ENCODE results near the gene POLR1D.

The POLR1D gene, protein sequence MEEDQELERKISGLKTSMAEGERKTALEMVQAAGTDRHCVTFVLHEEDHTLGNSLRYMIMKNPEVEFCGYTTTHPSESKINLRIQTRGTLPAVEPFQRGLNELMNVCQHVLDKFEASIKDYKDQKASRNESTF
- total RNA-seq: 70.3 to 101 (median 77.2) reads per million in 3 experiments

DNA sequence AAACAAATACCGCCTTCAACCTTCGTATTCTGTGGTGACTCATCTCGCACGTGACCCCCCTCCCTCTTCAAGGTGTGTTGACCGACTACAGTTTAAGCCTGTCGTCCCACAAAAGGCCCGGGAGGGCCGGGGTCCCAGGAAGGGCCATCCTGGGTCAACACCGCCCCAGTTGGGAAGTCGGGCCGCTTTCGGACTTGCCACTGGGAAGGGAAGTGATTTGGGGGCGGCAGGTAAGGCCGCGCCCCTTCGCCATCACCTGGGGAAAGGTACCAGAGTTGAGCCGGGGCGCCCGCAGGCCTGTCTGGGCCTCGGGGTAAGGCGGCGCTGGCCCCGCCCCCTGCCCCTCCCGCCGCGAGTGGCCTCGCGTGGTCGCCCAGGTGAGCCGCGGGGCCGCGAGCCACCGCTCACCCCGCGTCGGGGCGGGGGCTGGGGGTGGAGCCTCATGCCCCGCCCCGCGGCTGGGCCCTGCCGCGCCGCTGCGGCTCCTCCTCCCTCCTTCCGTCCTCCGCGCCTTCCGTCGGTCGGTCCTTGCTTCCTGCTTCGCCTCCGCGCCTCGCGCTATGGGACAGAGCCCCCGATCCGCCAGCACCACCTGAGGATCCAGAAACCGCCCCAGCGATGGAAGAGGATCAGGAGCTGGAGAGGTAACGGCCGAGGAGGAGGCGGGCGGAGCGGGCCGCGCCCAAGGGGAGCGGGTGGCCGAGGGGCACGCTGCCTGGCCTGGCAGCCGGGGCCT lies at the start of gene POLR1D:
Gene POLR1D (plus strand): TSS at position 527 of the 736 bp plus-strand sequence. CDS start 92 bp downstream, at position 619.
- peak; percentile 86 for DNase-seq

DNA sequence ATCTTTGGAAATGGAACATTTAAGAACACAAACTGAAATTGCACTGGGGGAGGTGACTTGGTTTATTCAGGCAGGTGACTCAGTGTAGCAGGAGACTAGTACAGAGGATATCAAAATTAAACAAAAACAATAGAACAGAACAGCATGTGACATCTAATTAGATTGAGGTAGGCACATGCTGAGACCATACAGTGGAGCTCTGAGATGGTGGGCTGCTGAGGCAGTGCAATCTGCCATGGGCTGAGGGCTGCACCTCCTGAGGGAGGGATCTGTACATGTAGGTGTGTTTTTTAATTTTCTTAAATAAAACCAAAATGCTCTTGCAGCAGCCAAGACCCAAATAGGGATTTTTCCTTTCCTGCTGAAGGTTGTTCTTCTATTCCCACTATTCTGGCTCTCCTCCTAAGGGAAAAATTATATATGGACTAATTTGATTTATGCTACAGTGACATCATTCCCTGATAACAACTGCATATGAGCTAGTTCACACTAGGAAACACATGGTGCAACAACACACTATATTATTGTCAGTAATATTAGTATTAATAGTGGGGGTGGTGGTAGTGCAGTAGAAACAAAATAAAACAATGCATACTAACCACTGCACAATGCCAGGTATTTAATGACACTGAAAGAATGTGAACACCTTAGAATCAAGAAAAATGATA lies 49.3 kb upstream of the POLR1D start:
- no peak for DNase-seq

DNA sequence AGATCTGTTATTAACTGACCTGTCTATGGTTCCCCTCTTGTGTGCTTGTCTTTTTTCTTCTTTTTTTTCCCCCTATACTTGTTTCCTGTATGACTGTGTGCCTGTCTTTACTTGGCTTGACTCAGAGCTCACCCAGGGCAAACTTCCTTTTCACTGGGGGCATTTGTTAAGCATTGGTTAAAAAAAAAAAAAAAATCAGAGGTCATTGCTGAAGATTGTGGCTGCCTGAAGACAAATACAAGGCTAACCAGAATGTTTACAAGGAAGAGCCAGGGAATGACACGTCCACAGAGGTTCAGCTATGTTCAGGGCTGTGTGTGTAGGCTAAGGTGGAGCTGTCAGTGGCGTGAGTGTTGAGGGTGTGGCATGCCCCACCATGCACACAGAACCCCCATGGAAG lies 48.4 kb upstream of the POLR1D start:
- DNase-seq: no peak

DNA sequence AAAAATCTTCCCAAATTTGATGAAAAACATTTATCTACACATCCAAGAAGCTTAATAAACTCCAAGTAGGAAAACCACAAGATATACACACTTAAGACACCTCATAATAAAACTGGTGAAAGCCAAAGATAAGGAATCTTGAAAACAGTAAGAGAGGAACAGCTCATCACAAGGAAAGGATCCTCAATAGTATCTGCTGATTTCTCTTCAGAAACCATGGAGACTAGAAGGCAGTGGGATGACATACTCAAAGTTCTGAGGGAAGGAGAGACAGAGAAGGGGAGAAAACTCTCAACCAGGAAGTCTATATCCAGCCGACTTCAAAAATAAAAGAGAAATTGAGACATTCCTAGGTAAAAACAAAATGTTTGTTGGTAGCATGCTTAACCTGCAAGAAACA lies 47.0 kb upstream of the POLR1D start:
- DNase-seq: no peak

DNA sequence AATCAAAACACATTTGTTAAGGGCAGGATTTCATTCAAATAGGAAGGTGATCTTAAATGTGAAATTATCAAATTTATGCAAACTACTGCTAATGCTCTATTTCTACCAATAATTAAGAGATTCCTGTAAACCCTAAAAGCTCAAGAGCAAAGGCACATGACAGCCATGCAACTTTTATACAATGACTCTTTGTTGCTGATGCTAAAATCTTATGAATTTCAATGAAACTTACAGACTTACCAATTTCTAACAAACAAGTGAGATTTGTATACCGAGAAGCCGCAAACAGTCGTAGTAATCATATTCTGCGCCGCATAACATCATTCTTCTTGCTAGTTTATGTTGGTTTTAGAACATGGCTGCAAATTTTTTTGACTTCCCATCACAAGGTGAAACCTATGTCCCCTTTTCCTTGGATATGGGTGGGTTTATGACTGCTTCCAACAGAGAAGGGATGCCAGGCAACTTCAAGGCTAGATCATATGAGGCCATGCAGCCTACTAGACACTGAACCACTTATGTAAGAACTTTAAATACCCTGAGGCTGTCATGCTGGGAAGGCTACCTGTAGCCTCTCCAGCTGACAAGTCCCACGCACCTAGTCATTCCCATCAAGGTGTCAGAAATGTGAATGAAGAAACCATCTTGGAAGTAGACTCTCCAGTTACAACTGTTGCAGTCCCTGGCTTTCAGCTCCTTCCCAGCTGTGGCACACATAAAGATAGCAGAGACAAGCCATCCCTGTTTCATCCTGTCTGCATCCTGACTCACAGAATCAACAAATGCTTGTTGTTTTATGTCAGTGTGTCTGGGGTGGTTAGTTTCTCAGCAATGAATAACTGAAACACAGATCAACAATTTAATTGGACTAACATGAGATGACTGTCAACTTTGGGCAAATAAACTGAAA lies 43.3 kb upstream of the POLR1D start:
- no peak for DNase-seq

DNA sequence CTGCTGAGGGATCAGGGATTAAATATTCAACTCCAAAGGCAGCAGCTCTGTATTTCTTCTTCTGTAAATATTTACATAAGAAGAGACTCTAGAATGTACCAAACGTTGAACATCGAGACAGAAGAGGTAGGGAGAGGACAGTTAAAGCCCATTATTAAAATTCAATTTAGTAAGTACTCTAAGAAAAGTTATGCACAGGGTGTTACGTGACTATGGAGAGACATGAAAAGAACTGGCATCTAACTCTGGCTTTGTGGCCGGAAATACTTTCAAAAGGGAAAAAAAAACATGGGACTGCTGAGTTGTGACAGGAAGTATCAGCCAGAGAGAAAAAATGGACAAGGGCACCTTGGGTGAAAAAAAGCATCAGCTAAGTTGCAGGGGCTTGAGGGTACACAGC lies 38.0 kb upstream of the POLR1D start:
- DNase-seq: peak; percentile 5

DNA sequence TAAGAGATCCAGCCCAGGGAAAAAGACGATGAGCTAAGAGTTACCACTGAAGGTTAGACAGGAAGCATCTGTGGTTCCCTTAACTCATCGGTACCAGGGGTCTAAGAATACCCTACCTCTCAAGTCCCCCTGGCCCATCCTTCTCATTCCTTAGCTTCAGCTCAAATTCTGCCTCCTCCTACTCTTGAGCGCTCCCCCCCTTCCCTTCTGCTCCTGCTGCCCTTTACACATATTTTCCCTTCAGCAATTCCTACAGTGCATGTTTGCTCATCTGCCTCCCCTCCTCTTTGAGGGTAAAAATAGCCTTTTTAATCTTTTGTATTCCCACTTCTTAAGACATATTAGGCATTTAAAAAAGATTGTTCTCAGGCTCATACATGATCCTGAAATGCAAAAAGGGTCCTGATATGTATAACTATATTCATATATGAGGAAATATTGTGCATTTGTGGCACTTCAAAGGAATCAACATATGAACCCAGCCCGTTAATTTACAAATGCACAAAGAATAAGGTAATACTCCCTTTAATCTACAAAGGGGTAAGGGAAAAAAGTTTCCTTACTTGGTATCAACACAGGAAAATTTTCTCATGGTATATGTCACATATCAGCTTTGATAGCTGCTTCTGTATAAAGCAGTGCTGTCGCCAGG lies 34.5 kb upstream of the POLR1D start:
- DNase-seq: no peak

DNA sequence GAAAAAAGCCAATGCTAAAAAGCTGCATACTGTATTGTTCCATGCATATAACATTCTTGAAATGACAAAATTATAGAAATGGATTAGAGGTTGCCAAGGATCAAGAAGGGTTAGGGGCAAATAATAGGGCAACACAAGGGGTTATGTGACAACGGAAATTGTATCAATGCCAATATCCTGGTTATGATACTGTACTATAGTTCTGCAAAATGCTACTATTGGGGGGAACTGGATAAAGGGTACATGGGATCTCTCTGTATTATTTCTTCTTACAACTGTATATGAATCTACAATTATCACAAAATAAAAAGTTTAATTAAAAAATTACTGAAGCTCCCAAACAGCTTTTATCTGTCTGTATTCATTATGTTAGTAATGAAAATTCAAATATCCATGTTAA lies 33.3 kb upstream of the POLR1D start:
- no peak for DNase-seq

DNA sequence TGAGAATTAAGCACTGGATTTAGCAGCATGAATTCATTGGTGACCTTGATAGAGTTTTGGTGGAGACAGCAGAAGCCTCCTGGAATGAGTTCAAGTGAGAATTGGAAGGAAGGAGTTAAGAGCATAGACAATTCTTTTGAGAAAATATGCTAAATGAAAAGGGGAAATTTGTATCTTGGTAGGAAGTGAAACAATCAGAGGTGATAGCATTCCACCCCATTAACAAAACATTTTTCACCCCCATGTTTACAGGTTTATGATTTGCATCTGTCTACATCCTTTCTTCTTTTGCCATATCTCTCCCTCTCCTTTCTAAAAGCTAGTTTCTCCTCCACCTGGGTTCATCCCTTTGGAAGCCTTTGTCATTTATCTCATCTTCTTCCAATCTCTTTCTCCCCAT lies 28.8 kb upstream of the POLR1D start:
- no peak for DNase-seq

DNA sequence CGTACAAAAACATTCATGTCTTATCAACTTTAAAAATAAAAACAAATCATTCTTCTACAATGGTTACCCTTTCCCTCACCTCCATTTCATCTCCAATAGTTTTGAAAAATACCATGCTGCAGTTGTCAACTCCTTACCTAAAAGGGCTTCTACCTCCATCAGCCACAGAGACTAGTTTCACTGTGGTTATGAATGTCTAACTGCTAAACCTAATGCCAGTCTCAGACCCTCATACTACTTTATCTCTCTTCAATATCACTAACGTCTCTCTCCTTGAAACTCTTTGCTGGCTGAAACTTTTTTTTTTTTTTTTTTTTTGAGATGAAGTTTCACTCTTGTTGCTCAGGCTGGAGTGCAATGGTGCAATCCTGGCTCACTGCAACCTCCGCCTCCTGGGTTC lies 28.4 kb upstream of the POLR1D start:
- no peak for DNase-seq

DNA sequence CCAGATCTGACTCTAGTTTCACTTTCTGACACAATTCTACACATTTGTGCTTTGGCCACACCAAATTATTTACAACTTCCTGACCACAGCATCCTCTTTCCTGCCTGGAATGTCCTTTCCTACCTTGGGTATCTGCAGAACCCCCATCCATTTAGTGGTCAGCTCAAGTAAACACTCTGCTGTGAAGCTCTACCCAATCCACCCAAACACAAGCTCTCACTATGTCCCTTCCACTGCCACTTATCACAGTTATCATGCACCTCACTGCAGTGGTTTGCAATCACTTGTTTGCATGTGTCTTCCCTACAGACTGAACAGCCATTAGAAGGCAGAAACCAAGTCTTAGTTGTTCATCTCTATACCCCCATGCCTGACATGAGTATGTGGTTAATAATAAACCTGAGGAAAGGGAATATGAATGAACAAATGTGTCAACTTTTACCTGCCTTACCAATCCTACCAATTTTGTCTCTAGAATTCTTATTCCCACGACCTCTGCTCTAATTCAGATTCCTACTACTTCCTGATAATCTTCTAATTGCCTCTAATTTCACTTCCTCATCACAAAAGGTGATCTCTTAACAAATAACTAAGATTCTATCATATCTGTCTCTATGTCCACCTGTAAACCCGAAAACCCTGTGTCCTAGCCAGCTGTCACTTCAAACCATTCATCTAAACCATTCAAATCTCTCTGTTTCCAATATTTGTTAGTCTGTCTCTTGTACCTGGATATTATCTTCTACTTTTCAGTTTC lies 26.5 kb upstream of the POLR1D start:
- no peak for DNase-seq

DNA sequence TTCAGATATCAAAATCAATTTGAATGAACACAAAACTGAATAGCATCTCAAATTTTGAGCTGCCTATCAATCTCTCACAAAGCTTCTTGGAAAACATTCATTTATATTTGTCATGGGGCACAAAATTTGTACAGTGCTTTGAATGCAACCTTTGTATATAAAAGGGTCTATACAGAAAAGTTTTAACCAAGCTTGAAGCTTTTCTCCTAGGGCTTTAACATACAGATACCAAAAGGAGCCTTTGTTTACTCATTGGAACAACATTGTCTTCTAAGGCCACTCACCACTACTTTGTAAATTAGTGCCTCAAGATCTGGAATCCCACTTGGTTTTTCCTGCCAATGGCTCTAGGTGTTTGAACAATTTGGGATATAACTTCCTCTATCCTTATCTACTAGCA lies 22.6 kb upstream of the POLR1D start:
- DNase-seq: no peak

DNA sequence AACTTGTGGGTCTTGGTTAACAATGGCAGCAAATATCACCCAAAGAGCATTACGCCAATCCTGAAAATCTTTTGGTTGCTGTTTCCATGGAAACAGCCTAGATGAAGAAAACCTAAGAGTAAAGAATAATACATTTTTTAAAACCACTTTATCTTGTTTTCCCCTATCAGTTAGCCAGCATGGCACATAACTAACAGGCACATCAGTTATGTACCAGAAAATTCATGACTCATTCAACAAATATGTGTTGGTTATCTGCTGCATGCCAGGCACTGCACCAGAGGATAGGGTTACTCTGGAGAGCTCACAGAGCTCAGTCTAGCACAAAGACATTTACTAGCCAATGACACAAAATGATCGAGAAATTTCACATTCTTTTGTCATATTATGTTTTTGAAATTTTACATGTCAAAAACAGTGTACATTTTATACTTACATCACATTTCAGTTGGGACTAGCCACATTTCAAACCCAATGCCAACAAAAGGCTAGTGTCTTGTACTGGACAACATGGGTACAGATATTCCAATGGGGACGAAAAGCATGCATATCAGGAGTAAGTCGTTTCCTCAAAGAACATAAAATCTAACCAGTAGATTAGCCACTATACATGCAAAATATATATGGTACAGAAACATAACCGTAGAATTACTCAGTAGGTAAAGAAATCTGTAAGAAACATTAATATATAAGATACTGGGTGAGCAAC lies 21.7 kb upstream of the POLR1D start:
- no peak for DNase-seq

DNA sequence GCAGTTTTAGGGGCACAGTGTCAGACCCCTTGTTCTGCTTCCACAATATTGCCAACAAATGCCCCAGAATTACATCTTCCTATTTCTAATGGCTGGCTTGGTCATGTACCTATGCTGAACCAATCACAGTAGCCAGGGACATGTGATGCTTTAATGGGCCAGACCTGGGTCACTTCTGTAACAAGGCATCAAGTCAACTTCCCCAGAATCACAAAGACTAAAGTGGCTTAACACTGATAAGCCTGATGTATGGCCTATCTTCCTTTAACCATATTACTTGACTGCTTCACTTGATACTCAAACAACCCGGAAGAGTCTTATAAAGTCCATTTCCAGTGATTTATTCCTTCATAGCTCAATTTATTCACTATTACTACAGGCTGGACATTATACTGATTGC lies 21.0 kb upstream of the POLR1D start:
- no peak for DNase-seq

DNA sequence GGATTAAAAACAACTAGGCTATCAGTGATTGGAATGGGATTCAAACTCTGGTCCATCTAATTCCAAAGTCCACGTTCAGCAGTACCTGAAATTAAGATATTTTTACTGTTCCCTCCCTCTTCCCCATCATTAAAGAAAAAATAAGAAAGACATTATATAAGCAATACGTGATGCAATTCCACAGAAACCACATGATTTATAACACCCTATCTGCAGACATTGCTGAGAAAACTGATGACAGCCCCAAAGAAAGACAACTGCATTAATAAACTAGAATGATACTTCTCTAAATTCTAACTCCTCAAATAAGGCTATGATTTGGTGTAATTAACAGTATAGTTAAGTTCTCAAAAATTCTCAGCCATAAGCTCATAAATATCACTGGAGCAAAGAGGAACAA lies 20.5 kb upstream of the POLR1D start:
- no peak for DNase-seq

DNA sequence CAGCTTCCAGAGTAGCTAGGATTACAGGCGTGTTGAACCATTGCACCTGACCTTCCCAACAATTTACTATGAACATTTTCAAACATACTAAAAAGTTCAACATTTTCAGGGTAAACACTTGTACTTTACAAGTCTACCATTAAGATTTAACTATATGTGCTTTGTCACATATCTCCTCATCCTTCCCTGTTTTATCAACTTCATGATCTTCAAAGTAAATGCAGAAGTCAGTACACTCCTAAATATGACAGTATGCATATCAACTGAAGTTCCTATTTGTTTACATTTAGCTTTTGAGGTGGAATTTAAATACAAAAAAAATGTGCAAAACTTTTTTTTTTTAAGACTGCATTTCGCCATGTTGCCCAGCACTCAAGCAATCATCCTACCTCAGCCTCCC lies 19.9 kb upstream of the POLR1D start:
- DNase-seq: no peak

DNA sequence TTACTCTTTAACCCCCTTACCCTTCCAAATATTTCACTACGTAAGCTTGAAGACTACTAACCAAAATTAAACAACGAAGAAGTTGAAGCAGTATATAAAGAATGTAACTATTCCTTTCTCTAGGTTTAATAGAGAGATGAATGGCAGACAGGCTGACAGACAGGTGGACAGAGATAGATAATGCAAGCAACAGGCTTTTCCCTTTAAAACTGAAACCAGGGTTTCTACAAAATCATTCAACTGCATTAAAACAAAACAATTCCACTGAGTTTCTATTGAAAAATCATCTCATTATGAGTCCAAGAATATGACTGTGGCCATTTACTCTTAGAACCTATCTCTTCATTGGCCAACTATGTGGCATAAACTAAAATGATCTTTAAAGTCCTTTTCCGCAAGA lies 16.6 kb upstream of the POLR1D start:
- no peak for DNase-seq

DNA sequence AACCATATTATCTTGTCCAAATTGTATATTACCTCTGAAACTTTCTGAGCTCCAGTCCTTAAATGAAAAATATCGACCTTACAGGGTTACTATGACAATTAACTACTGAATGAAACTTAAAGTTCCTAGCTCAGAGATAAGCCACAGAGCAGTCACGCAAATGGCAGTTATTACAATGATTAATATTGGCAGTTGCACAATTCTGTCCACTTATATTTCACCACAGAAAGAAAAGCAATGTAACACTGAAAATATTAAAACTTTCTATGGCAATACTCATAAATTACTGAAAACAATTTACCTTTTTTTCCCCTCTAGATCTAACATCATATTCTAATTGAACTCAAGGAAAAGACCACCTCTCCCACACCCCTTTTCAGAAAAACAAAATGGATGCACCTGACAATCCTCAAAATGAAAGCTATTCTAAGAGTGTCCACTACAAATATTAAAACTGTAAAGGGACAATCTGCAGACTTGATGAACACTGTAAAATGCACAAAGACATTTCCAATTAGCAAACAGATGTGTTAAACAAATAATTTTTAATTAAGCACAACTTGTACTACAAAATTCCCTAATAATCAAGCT lies 16.0 kb upstream of the POLR1D start:
- DNase-seq: no peak

DNA sequence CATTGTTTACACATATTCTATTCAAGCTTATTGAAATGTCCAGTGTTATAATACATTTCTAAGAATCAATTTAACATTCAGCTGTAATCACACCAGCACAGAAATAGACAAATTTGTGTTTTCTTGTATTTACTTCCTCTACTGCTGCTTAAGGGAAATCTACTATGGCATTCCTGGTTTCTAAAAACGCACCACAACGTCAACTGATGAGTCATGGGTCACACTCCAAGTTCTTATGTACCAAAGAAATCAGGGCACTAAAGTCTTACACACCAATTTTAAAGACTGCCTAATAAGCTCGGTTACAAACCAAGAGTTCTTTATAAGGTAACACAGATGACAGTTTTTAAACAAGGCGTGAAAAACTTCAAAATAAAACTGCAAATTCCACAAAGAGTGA lies 14.6 kb upstream of the POLR1D start:
- no peak for DNase-seq

DNA sequence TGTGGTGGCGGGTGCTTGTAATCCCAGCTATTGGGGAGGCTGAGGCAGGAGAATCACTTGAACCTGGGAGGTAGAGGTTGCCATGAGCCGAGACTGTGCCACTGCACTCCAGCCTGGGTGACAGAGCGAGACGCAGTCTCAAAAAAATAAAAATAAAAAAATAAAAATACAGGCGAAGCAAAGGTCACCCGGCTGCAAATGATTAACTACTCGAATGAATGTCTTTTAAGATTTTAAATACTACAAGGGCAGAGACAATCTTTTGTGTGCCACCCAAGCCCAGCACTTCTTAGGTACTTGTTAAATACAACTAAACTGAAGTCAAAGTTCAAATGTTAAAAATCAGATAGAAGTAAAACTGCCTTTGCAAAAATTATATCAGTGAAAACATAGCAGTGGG lies 8.1 kb upstream of the POLR1D start:
- no peak for DNase-seq

DNA sequence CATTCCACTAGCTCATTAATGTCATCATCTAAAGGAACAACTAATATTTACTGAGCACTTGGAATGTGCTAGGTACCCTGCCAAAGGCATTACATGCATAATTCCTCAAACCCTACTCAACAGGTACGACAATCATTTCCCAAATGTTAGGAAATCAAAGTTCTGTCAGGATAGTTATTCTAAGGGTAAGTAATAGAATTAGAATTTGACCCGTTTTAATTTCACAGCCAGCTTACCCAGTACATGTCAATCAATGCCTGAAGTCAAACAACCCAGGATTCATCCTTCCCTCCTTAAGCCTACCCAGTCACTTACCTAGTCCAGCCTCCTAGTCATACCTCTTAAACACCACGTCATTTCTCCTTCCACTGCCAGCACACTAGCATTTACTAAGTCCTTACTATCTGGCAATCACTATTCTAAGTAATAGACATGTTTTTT lies 3.8 kb upstream of the POLR1D start:
- DNase-seq: no peak
